NCI-H1092 treated with DMSO at 0.1 percent for 48 hours (cell line): ENCODE results near the gene DUSP22.

Experiments
- DNase-seq: peaks from one replicate; lab custom pipeline; 2025; lab: John Stamatoyannopoulos, UW

Gene DUSP22

DNA sequence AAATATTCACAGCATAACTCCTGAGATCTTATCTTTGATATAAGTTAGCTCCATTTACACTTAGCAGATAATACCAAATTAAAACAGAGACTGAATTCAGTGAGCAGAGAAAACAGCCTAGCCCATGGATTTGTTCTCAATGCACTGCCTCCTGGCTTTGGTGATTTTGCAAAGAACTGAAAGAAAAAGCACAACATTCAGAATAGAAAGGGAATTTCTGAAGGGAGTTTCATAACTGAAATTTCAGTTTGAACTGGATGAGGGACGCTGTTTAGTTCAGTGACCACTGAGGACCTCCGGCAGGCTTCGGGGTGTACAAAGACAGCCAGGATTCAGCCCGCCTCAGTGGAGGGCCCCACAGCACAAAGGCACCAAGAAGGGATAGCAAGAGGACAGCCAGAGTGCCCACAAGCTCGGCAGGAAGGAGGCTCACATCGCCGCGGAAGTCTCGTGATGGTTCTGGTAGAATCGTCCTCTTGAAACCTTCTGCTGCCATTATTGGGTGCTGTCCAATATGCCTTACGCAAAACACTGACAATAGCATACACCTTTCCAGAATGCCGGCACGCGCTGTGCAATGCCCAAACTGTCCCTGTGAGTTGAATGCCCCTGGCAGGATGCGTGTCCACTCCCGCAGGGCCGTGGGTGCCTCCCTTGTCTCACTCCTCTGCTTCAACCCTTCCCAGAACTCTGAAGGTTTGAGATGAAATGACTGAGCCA is 89.6 kb downstream of the DUSP22 start:
- DNase-seq = no peak

DNA sequence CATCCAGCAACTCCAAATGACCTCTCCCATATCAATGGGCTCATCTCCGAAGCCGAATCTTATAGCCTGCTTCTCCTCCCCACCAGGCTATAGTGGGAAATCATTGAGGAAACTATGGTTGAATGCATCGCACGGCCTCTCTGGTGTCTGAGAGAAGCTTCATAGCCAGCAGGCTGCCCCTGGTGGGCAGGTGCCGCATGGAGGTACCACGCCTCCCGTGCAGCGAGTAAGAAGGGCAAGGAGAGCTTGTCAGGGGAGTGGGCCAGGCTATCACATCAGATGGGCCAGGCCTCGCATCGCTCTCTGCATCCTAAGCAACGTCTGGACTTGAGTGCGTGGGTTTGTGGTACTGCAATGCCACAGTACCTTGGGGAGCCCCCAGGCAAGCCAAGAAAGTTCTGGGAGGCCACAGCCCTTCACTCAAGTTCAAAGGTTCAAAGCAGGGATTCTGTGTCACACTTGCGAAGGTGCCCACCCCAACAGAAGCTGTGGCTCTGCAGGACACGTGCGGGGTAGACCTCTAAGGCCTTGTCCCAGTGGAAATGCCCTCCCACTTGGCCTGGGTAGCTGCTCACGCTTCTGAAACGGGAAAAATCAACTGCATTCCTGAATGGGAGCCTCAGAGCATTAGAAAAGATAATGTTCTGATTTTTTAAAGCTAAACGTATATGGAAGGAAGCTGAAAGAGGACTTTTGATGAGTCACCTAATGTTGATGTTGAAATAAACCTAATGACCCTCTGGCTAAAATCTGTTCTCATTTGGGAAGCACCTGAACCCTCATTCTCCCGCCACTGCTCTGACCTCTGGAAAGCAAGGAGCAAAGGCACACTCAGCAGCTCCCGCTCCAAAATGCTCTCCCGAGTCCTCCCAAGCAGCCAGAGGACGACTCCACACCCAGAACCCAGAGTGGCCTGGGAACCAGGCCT is 90.9 kb downstream of the DUSP22 start:
- no peak for DNase-seq

DNA sequence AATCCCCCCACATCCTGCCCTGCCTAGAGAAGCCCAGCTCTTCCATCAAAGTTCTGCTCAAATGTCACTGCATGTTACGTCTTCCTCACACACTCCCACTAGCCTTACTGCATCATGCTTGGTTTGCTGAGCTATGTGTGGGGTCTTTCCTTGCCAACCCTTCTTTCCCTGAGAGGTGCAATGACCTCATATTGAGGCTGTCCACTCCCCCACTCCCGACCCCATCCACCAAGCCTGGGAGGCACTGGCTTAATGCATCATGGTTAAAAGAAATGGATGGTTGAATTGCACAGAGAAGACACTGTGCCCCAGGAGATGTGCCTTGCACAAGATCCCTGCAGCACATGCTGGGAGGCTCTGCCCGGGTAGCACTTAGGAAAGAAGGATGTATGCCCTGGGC is 91.6 kb downstream of the DUSP22 start:
- DNase-seq = no peak

DNA sequence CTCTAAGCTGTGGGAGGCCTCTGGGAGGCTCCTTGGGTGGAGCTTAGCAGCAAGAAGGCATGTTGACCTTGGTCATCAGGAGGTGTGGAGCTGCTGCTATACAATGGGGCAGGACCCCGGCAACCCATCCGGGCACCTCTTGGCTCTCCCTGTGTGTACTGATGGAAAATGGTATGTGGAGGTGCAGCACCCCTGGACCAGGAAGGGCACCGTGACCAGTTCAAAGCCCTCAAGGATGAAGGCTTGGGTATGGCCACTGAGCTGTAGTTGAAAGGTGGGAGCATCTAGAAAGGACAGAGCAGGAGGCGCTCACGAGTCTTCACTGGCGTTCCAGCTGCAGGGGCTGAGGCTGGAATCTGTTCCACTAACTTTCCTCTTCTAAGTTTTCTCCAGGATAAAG is 92.6 kb downstream of the DUSP22 start:
- no peak for DNase-seq

DNA sequence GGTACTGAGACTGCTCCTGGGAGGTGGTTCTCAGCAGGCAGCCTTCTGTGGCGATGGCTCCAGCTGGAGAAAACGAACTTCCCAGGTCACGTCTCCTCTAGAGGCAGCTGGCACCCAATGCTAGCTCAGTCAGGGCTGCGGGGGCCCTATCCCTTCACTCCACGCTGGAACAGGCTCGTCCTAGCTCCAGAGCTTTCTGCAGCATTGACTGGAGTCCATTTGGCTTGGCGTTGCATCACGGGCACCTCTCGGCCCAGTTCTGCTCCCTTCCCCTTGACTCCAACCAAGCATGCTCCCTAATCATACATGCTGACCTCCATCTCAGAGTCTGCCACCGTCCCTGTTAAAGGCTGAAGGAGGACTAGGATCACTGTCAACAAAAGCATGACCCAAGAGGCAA is 93.3 kb downstream of the DUSP22 start:
- no peak for DNase-seq

DNA sequence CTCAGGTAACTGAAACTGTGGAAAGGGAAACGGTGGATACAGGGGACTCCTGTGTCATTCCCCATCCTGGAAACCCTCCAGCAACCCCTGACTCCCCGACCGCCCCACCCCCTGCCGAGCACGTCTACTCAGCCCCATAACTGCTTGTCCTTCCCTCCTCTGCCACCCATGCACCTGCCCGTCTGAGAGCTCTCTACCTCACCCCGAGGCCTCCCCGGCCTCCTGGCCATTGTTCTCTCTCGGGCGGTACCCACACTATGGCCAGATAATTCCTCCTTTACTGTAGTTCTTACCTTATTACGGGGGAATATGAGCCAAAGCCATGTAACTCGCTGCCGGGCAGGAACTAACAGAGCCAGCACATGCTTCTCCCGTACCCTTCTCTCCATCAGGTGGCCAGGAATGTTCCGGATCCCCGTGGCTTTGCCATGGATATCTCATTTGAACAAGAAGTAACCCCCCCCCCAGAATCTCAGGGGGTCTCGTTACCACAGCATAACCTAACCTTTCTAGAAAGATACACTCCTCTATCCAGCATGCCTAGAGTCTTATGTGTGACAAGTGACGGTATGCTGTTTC is 94.5 kb downstream of the DUSP22 start:
- no peak for DNase-seq

DNA sequence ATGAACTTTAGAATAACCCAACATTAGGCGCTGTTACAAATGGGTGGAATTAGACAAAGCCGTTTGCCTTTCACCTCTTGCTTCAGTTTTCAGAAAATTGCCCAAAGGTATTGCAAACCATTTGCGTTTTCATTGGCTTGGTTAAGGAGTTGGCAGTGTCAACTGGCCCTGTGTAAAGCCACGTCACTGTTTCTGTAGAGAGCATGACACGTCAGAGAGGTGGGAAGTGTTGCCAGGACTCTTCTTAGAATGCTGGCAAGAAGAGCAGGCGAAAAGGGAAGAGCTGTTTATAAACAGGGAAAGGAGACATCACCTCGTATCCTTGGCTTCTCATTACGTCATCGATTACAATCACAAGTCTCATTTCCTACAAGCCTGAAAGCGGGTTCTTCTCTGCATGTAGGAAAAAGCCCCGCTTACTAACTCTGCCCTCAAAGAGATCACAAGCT is 95.0 kb downstream of the DUSP22 start:
- DNase-seq = no peak

DNA sequence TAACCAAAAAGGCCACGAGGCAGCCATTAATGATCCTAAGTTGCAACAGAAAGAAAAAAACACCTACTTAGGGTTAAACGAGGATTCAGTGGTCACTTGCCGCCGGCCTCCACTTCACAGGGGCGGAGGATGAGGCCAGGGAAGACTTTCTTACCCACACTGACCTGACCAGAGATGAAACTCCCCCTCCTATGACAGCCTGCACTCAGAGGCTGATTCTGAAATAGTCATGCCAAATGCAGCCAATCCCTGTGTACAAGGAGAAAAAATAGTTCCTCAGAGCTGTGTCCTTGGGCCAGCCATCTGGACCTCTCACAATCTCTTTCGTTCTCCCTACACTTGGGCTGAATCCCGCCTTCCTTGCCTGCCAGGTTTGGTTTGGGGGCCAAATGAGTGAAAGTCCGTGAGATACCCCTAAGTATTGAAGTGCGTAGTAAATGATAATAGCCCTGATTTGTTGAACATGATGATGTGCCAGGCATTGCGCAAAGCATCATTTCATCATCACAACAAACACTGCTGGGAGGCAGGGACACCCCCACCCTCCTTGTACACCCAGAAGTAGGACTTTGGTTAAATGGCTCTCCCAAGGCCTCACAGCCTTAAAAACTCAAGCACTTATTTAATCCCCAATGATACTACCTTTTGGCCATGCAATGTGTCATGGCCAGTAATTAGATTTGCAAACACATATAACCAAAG is 96.1 kb downstream of the DUSP22 start:
- no peak for DNase-seq

DNA sequence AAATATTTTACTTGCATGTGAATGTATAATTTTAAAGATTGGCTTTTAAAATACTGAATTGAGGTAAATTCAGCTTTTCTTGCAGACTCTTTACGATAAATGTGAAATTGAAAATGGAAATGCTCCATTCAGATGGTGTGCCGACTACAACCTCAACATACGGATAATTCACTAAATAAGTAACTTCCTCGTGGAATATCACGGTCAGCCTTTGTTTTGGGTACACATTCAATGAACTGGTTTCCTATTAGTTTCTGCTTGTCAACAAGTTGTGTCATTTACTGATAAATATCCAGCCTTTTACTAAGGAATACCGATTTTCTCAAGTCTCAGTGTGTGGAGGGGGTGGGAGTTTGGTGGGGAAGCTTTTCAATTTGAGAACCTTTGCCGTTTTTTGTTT is 96.9 kb downstream of the DUSP22 start:
- DNase-seq = no peak

DNA sequence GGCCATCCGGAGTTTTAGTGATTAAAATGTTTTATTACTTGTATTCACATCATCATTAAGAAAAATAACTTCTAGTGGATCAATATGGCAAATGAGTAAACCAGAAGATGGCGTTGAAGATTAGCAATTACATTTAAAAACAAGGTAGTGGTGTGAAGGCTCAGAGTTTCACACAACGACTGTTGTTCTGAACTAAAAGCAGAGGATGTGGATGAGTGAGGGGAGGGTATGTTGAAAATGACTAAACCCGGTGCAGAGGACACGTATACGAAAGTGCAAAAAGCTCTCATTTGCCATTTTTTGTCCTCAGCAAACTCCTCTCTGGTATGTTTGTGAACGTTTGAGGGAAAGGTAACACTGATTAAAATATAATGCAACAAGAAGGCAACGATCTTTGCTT is 97.3 kb downstream of the DUSP22 start:
- no peak for DNase-seq

DNA sequence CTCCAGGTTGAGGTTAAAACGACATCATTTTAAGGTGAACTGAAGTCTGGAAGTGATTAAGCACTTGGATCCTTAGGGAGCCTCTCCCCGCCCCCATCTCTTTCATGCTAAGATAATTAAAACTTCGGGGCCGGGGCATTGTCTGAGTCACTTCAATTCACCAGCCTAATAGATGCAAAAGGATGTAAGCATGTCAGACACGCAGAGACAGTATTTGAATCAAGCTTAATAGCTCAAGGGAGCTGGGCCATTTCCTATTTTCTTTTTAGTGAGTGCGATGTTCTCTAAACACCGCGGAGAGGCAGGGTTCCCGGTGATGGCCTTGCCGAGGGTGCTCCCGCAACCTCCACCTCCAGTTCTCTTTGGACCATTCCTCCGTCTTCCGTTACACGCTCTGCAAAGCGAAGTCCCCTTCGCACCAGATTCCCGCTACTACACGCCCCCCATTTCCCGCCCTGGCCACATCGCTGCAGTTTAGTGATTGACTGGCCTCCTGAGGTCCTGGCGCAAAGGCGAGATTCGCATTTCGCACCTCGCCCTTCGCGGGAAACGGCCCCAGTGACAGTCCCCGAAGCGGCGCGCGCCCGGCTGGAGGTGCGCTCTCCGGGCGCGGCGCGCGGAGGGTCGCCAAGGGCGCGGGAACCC is 98.7 kb downstream of the DUSP22 start:
- no peak for DNase-seq

DNA sequence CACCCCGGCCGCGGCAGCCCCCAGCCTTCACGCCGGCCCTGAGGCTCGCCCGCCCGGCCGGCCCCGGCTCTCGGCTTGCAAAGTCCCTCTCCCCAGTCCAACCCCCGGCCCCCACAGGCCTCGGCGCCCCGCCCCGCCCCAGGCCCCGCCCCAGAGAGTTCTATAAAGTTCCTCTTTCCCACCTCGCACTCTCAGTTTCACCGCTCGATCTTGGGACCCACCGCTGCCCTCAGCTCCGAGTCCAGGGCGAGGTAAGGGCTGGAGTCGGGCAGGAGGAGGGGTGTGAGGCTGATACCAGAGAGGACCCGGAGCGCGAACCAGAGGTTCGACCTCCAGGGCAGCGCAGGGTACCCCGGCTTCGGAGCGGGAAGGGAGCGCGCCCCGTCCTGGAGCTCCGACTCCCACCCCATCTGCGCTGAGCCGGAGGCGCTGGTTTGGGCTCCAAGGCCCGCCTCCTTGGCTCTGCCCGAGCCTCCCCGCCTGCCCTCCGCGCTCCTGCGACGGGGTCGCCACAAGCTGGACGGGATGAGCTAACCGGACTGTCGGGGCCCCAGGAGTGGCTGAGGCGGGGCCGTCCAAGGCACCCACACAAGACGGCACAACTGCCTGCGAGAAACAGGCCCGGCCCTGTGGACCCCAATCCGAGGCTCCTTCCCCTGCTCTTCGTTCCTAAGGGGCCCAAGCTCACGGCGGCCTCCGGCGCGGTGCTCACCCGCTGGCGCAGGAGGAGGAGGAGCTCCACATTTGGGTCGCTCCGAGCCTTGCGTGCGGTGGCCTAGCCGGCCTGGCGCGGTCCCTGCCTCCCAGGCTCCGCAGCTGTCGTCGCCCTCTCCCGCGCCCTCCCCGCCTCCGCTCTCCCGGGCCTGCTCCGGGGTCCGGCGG is 99.5 kb downstream of the DUSP22 start, which contains the start of gene IRF4:
IRF4 (plus strand) TSS at position 194 of the 882 bp plus-strand sequence. CDS start 1,401 bp downstream, outside the sequence.
- DNase-seq = no peak

DNA sequence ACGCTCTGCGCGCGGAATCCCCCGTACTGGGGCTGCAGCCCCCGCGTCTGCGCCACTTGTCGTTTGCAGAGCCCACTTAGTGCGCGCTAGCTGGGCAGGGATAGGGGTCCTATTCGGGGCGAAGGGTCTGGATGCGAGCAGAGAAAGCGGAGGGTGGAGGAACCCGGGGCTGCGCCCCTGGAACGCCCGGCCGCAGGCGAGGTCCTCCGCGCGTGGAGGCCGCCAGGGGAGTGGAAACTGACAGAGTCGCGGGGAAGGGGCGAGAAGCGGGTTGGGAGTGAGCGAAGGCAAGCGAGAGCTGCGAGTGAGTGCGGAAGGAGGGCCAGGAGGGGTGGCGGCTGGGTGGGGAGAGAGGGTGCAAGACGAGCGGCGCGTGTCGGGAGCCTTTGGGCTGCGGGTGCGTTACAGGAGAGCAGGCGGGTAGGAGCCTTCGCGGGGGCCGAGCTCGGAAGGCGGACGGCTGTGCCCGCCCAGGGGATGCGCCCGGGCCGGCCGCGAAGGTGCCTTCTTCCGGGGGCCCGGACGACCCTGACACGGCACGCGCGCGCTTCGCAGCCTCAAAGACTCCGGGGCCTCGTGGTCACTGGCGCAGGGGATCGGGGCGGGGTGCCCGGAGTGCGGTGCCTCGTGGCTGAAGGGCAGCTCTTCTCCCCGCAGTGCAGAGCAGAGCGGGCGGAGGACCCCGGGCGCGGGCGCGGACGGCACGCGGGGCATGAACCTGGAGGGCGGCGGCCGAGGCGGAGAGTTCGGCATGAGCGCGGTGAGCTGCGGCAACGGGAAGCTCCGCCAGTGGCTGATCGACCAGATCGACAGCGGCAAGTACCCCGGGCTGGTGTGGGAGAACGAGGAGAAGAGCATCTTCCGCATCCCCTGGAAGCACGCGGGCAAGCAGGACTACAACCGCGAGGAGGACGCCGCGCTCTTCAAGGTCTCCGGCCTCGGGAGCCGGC is 100.4 kb downstream of the DUSP22 start:
- DNase-seq = no peak

DNA sequence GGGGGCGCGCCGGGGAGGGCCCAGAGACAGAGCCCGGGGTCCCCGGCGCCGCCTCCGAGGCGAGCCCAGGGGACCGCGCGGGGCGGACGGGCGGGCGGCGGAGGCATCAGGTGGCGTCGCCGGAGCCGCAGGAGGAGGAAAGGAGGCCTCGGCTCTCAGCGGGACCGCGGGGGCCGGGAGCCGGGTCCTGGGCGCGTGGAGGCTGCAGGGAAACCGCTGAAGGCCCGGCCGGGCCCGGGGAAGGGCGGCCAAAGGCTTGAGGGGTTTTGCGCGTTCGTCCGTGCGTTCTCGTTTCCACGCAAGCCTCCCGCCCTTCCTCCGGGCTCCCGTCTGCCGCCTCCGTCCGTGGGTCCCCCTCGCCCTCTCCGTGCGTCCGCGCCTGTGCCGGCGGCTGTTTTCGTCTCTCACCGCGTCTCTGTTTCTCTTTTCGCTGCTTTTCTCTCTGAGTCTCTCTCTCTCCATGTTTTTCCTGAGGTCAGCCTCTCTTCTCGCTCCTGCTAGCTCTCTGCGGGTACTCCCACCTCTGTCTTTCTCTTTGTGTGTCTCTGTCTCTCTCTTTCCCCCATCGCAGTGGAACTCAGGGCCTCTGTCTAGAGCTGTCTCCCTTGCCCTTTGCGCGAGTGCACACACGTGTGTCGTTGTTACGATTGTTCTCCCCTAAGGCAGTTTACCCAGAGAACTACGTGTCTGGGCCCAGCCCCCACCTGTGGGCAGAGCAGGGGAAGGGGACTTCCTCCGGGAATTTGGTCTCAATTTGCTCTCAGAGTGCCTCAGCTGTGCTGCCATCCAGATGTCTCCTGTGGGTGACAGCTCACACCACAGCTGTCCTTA is 101.3 kb downstream of the DUSP22 start:
- no peak for DNase-seq

DNA sequence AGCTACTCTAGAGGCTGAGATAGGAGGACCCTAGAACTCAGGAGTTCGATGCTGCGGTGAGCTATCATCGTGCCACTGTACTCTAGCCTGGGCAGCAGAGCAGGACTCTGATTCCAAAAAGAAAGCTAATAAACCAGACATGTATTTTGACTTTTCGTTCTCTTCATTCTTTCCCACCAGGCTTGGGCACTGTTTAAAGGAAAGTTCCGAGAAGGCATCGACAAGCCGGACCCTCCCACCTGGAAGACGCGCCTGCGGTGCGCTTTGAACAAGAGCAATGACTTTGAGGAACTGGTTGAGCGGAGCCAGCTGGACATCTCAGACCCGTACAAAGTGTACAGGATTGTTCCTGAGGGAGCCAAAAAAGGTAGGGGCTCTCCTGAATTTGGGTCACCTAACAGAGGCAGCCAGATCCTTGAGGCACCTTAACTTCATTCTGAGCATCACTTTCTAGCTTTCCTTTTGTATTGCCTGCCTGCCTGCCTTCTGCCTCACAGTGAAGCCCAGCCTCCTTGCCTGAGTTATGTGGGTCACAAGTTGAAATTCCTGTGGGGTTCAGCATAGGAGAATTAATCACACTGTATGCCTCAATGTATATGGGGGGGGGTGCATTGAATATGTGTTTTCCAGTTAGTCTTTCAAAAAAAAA is 102.5 kb downstream of the DUSP22 start:
- DNase-seq = no peak

DNA sequence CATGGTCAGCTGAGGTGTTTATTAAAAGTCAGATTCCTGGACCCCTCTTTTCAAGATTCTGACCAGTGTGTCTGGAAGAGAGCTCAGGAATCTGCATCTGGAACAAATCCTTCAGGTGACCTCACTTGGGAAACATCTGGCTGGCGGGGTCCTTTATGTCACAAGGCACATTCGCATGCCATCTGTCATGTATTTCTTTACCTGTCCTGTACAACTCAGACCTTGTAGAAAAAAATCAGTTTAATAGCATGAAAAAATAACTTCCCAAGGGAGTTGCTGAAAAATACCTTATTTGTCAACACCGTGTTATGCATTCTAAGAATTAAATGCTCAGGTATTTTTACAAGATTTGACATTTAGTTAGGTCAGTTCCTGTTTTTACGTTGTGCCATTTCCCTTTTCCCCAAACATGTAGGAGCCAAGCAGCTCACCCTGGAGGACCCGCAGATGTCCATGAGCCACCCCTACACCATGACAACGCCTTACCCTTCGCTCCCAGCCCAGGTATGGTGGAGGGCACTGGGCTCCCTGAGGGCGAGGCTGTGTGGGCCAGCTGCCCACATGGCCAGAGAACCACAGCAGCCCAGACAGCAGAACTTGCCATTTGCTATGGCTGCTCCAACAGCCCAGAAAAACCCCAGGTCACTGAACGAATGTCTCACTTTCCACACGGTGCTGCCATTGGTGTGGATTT is 103.3 kb downstream of the DUSP22 start:
- no peak for DNase-seq

DNA sequence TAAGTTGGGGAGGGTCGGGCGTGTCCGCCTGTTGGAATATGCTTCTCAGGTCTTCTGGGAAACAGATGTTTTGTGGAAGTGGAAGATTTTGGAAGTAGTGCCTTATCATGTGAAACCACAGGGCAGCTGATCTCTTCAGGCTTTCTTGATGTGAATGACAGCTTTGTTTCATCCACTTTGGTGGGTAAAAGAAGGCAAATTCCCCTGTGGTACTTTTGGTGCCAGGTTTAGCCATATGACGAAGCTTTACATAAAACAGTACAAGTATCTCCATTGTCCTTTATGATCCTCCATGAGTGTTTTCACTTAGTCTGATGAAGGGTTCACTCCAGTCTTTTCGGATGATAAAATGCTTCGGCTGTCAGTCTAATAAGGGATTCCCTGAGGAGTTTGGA is 103.8 kb downstream of the DUSP22 start:
- DNase-seq = no peak
